ENCODE data around the gene GEMIN4. TPM values are rescaled to one million over a fixed set of nuclear protein-coding genes. Genes with fewer than 3 reads are reported as not detected.

The GEMIN4 gene
- polyA plus RNA-seq, 1 donor (not counting 4 experiments of a cell fraction or from before 2014, with no cell fraction given), result 29.5 TPM

DNA sequence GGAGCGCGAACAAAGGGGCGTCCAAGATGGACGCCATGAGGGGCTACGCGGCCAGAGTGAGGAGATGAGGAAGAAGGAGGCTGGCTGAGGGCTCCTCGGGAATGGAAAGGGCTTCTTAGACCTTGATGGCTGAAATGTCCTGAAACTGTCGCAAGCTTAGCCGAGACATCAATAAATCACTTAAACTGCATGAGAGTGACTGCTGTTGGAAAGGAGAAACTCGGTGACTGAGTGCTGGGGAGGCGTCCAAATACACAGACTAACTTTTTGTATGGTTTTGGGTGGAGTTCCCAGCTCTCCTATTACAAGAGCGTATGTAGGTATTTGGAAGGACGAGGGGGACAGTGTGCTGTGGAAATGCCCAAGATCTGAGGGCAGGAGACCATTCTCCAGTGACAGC lies 1.4 kb upstream of the GEMIN4 start:
- no peak for FAIRE-seq
- no peaks in the 10 kb centered on the region for H3K9me3 ChIP-seq (ENCODE audit: control insufficient read depth, low read depth, low read length)
- no peak overlapping the region for H3K4me3 ChIP-seq (ENCODE audit: control insufficient read depth in 2 of 3, extremely low read depth in 1 of 3, insufficient read depth in 2 of 3, low read depth in 1 of 3, low read length in 3 of 3)
- no peaks in the 10 kb centered on the region for H3K9me1 ChIP-seq (ENCODE audit: control insufficient read depth, extremely low read depth, insufficient read depth, low read length)
- no peak overlapping the region for H2AFZ ChIP-seq (ENCODE audit: control insufficient read depth, low read length)
- no peak overlapping the region for H3K4me2 ChIP-seq (ENCODE audit: control insufficient read depth, extremely low read depth, insufficient read depth, low read depth, low read length)
- no peak overlapping the region for H3K27ac ChIP-seq (ENCODE audit: control insufficient read depth, insufficient read depth, low read length)
- no peak for DNase-seq (ENCODE audit: low read depth, low spot score)
- H3K4me1 ChIP-seq (ENCODE audit: control insufficient read depth, extremely low read depth, insufficient read depth, low read length), result peaks cover 30% of the 10 kb centered on the region
- H3K9ac ChIP-seq (ENCODE audit: control insufficient read depth, extremely low read depth, insufficient read depth, low read length), result no peak overlapping the region
- TF ChIP-seq EZH2 (IDR thresholded peaks at IDR 0.05; ENCODE audit: low read length), result no peak
- no peak for TF ChIP-seq CTCF (optimal IDR thresholded peaks at IDR 0.05 in 1 of 3, IDR thresholded peaks at IDR 0.05 in 1 of 3, conservative IDR thresholded peaks at IDR 0.05 in 1 of 3; ENCODE audit: extremely low read depth in 1 of 3, insufficient read depth in 2 of 3, low read length in 3 of 3)
- H3K79me2 ChIP-seq (ENCODE audit: control insufficient read depth, insufficient read depth, low read length), result peaks cover 33% of the 10 kb centered on the region
- H3K36me3 ChIP-seq (ENCODE audit: control insufficient read depth in 2 of 2, extremely low read depth in 1 of 2, insufficient read depth in 2 of 2, low read length in 2 of 2), result peaks cover 6 to 13% of the 10 kb centered on the region in 2 experiments
- H4K20me1 ChIP-seq (ENCODE audit: control insufficient read depth, extremely low read depth, insufficient read depth, low read length), result no peaks in the 10 kb centered on the region
- dilution Hi-C loops (cut with MboI; ENCODE audit: extremely low pct_ligation_motif_present, low sequenced_read_pairs), result no loop called here
- H3K27me3 ChIP-seq (ENCODE audit: control insufficient read depth, extremely low read depth, insufficient read depth, low read length), result no peaks in the 10 kb centered on the region

DNA sequence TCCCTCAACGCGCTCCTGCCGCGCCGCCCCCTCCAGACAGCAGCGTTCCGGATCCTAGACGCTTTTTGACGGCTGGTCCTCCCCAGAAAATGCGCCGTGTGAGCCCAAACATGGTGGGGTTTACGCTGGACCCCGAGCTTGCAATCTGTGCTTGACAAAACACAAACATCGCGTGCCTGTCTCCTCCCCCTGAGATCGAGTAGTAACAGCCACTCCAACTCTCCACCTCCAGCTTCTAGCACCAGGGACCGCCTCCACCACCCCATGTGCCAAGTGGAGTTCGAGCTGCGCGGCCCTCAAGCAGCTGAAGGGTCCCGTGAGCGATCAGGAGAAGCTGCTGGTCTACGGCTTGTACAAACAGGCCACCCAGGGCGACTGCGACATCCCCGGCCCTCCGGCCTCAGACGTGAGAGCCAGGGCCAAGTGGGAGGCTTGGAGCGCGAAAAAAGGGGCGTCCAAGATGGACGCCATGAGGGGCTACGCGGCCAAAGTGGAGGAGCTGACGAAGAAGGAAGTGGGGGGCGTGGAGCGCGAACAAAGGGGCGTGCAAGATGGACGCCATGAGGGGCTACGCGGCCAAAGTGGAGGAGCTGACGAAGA lies 656 bp upstream of the GEMIN4 start:
- H4K20me1 ChIP-seq (ENCODE audit: control insufficient read depth, extremely low read depth, insufficient read depth, low read length), result no peaks in the 10 kb centered on the region
- H3K4me1 ChIP-seq (ENCODE audit: control insufficient read depth, extremely low read depth, insufficient read depth, low read length), result peaks cover 30% of the 10 kb centered on the region
- TF ChIP-seq EZH2 (IDR thresholded peaks at IDR 0.05; ENCODE audit: low read length) (no peak), CTCF (optimal IDR thresholded peaks at IDR 0.05 in 1 of 3, IDR thresholded peaks at IDR 0.05 in 1 of 3, conservative IDR thresholded peaks at IDR 0.05 in 1 of 3; ENCODE audit: extremely low read depth in 1 of 3, insufficient read depth in 2 of 3, low read length in 3 of 3) (no peak)
- no peak for FAIRE-seq
- H3K9ac ChIP-seq (ENCODE audit: control insufficient read depth, extremely low read depth, insufficient read depth, low read length), result peak overlapping the region; percentile 90
- H3K9me1 ChIP-seq (ENCODE audit: control insufficient read depth, extremely low read depth, insufficient read depth, low read length), result no peaks in the 10 kb centered on the region
- H3K79me2 ChIP-seq (ENCODE audit: control insufficient read depth, insufficient read depth, low read length), result peaks cover 40% of the 10 kb centered on the region
- peak overlapping the region; percentile 85 for H3K27ac ChIP-seq (ENCODE audit: control insufficient read depth, insufficient read depth, low read length)
- peaks cover 6 to 11% of the 10 kb centered on the region in 2 experiments for H3K36me3 ChIP-seq (ENCODE audit: control insufficient read depth in 2 of 2, extremely low read depth in 1 of 2, insufficient read depth in 2 of 2, low read length in 2 of 2)
- H3K4me3 ChIP-seq (ENCODE audit: control insufficient read depth in 2 of 3, extremely low read depth in 1 of 3, insufficient read depth in 2 of 3, low read depth in 1 of 3, low read length in 3 of 3), result peak overlapping the region; percentile 54 to 92 (median 87)
- no peaks in the 10 kb centered on the region for H3K27me3 ChIP-seq (ENCODE audit: control insufficient read depth, extremely low read depth, insufficient read depth, low read length)
- H2AFZ ChIP-seq (ENCODE audit: control insufficient read depth, low read length), result peak overlapping the region; percentile 67
- no peaks in the 10 kb centered on the region for H3K9me3 ChIP-seq (ENCODE audit: control insufficient read depth, low read depth, low read length)
- dilution Hi-C loops (cut with MboI; ENCODE audit: extremely low pct_ligation_motif_present, low sequenced_read_pairs), result no loop called here
- DNase-seq (ENCODE audit: low read depth, low spot score), result no peak
- peak overlapping the region; percentile 87 for H3K4me2 ChIP-seq (ENCODE audit: control insufficient read depth, extremely low read depth, insufficient read depth, low read depth, low read length)

All from keratinocyte (primary cell).